Natural killer cell treated with Interleukin-12 subunit alpha and Interleukin-12 subunit beta and Interleukin-15 and Interleukin-18, amount 100 ng/mL, for 72 hours (primary cell): ENCODE results near the gene WDR59. TPM values are rescaled to one million over a fixed set of nuclear protein-coding genes. Genes with fewer than 3 reads are reported as not detected.
"Not testable (repeated sequence)": the region's sequence is repeated elsewhere in the genome, so short reads cannot be mapped to it uniquely, and the experiment has no call there.

Experiments used
- ATAC-seq, 2 donors: fragments of 150-1000 bp; cut with Tn5 transposase in 1 of 2; sonication (Bioruptor Pico), chemical (Tn5 transposase) in 1 of 2; 2 replicates each; pipeline ENCODE4 v1.10.0; 2021
- DNase-seq: peaks from one replicate; pipeline ENCODE4 v3.0.0; 2022; ENCODE audit warnings: low spot score
- H3K27ac Mint-ChIP-seq, 2 donors: 1 replicate in 1 of 2; 2 replicates in 1 of 2; pipeline ENCODE4 v1.8.0; 2022; ENCODE audit warnings: mixed read lengths in 2 of 2, mild to moderate bottlenecking in 1 of 2, moderate library complexity in 1 of 2
- H3K27me3 Mint-ChIP-seq, 2 donors: 1 replicate in 1 of 2; 2 replicates in 1 of 2; pipeline ENCODE4 v1.8.0; 2022; ENCODE audit warnings: mixed read lengths in 2 of 2
- H3K36me3 Mint-ChIP-seq: one replicate; pipeline ENCODE4 v1.8.0; 2022; ENCODE audit warnings: mixed read lengths
- H3K4me1 Mint-ChIP-seq, 2 donors: 1 replicate in 1 of 2; 2 replicates in 1 of 2; pipeline ENCODE4 v1.8.0; 2022; ENCODE audit warnings: low read depth in 2 of 2, mixed read lengths in 2 of 2, mild to moderate bottlenecking in 1 of 2
- H3K4me3 Mint-ChIP-seq: one replicate; pipeline ENCODE4 v1.8.0; 2022; ENCODE audit warnings: mixed read lengths
- H3K9me3 Mint-ChIP-seq: 2 replicates; pipeline ENCODE4 v1.8.0; 2022; ENCODE audit warnings: mixed read lengths
- total RNA-seq, 2 donors: library from RNA; stranded (reverse); gene quantifications; one replicate each; pipeline ENCODE4 v1.2.3, GENCODE V29; 2022

The WDR59 gene
- total RNA-seq, 2 donors from 2014 or later, result 81.6 to 162 TPM

DNA sequence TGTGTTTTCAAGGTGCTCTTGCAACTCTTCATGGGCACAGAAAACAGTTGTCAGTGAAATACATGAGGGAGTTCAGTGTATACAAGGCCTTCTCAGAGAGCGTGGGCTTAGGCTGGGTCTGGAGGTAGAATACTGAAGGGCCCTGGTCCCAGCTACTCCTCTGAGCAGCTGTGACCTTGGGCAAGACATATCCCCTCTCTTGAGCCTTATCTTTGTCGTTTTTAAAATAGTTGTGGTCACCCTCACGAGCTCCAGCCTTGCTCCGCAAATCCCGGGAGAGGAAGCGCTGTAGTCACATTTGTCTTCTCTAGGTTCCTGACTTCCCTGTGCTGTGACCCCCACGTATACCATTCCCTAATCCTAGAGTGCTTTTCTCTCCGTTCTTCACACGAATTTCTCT, 17.6 kb upstream of the WDR59 start:
- no peak for ATAC-seq
- H3K36me3 Mint-ChIP-seq, result peaks cover 14% of the 10 kb centered on the region
- H3K27me3 Mint-ChIP-seq, result no peaks in the 10 kb centered on the region
- no peak overlapping the region for H3K27ac Mint-ChIP-seq
- peak overlapping the region; percentile 93 for H3K4me3 Mint-ChIP-seq
- no peaks in the 10 kb centered on the region for H3K9me3 Mint-ChIP-seq
- no peak for DNase-seq
- H3K4me1 Mint-ChIP-seq, result peaks cover 52 to 54% of the 10 kb centered on the region in 2 donors

DNA sequence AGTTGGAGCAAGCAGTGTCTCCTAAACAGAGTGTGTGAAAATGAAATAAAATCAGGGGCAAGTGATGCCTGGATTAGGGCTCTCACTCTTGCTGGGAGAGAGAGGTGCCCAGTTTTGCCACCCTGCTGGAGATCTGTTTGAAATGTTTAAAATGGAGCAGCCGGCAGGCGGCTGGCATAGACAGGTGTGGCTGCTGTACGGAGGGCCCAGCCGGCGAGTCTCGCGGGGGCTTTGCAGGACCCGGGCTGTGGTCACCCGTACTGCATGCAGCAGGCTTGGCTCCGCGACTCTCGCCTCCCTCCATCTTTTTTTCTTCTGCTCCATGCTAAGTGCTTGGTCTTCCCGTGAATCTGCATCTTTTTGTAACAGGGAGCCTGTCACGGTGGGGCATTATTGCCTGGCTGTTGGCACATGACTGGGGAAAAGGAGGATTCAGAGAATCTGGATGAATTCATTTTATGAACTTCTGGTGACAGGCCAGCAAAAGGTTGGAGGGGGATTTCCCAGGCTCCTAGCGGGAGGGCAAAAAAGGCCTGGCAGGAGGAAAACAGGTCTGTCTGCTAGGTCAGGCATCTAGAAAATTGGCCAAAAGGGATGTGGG, 15.7 kb upstream of the WDR59 start:
- DNase-seq, result no peak
- no peaks in the 10 kb centered on the region for H3K27me3 Mint-ChIP-seq
- peak overlapping the region; percentile 93 for H3K4me3 Mint-ChIP-seq

DNA sequence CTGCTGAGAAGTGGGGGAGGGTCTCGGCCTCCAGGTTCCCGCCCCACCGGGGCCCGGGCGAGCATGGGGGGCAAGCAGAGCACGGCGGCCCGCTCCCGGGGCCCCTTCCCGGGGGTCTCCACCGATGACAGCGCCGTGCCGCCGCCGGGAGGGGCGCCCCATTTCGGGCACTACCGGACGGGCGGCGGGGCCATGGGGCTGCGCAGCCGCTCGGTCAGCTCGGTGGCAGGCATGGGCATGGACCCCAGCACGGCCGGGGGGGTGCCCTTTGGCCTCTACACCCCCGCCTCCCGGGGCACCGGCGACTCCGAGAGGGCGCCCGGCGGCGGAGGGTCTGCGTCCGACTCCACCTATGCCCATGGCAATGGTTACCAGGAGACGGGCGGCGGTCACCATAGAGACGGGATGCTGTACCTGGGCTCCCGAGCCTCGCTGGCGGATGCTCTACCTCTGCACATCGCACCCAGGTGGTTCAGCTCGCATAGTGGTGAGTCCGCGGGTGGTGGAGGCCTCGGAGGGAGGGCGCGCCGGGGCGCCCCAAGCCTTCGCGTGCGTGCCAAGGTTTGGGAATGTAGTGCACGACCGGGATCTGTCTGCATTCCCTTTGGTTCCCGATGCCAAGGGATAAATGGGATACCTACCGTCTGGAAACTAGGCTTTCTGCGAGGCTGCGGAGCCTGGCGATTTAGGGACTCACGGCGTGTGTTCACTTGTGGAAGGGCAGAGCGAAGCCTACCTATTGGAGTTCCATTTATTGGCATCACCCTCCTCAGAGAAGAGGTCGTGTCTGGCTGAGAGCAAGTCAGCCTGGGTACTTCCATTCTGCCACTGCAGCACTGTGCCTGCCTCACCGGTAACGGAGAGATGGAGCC, 14.9 kb upstream of the WDR59 start:
- ATAC-seq, result peak in 1 of 2 donors; percentile 21
- Mint-ChIP-seq H3K27ac (peak overlapping the region; percentile 59 to 71), H3K36me3 (peaks cover 14% of the 10 kb centered on the region)

More for the DNA sequence above, 15.7 kb upstream of the WDR59 start:
- Mint-ChIP-seq H3K4me1 (peaks cover 49 to 52% of the 10 kb centered on the region in 2 donors), H3K27ac (peak overlapping the region; percentile 59 to 71), H3K9me3 (no peaks in the 10 kb centered on the region), H3K36me3 (peaks cover 14% of the 10 kb centered on the region)
- ATAC-seq, result no peak

DNA sequence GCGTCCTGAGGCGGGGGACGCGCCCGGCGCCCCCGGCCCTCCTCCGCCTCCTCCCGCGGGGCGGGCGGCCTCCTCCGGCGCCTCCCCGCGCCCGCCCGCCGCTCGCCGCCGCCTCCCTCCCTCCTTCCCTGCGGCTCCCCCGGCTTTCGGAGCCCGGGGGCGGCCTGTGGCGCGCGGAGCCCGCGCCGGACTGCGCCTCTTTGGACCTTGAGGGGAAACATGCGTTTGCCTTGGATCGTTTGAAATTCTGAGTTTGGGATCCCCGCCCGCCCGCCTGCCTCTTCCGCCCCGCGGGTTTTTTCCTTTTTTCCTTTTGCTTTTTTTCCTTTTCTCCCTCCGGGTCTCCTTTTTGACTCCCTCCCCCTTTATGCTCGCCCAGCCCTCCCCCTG, 14.3 kb upstream of the WDR59 start:
- ATAC-seq (peak; percentile 57 to 70), DNase-seq (no peak)
- no peak overlapping the region for H3K27ac Mint-ChIP-seq
- peaks cover 0 to 2% of the 10 kb centered on the region in 2 donors for H3K27me3 Mint-ChIP-seq
- H3K36me3 Mint-ChIP-seq, result peaks cover 14% of the 10 kb centered on the region
- H3K4me3 Mint-ChIP-seq, result peak overlapping the region; percentile 75
- H3K4me1 Mint-ChIP-seq, result peaks cover 48 to 49% of the 10 kb centered on the region in 2 donors
- H3K9me3 Mint-ChIP-seq, result no peaks in the 10 kb centered on the region

More for the DNA sequence above, 14.9 kb upstream of the WDR59 start:
- Mint-ChIP-seq H3K4me3 (peak overlapping the region; percentile 93), H3K27me3 (no peaks in the 10 kb centered on the region), H3K4me1 (peaks cover 49 to 52% of the 10 kb centered on the region in 2 donors), H3K9me3 (no peaks in the 10 kb centered on the region)
- DNase-seq, result no peak

DNA sequence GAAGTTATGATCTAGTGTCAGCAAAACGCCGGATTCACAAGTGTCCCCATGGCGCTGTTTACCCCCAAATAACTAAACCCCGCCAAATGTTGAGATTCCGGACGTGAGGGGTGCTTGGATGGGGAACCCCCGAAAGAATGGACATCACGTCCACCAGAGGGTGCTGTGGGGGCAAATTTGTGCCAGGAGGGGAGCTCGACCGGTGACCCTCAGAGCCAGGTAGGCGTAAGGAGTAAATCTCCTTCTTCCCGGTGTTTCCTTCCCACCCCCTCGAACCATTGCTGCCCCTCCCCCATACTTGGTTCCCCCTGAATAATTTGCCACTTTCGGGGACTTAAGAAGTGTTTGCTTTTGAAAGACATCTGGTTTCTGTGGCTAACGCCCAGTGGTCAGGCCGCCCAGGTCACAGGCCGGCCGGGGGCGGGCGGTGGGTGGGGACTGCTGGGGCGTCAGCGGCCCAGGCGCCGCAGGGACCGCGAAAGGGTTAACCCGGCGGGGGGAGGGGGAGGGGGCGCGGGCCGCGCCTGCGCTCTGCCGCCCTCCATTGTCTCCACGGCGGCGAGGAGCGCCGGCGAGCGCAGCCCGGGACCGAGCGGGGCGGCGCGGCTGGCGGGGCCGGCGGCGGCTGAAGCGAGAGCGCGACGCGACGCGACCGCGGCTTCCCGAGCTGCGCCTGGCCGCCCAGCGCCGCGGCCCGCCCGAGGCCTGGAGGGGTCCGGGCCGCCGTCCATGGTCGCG, 13.7 kb upstream of the WDR59 start, which contains the start of gene ZNRF1:
ZNRF1 (plus strand) TSS at position 544 of the 738 bp plus-strand sequence. CDS start 648 bp downstream, outside the sequence.
- Mint-ChIP-seq H3K27me3 (peaks cover 3 to 7% of the 10 kb centered on the region in 2 donors), H3K36me3 (peaks cover 13% of the 10 kb centered on the region), H3K4me1 (peaks cover 44 to 45% of the 10 kb centered on the region in 2 donors), H3K4me3 (peak within 1 kb of the TSS; percentile 93), H3K9me3 (no peaks in the 10 kb centered on the region), H3K27ac (peak within 1 kb of the TSS; percentile 77 to 86)
- DNase-seq (peak; percentile 93), ATAC-seq (peak; percentile 91 to 94)

DNA sequence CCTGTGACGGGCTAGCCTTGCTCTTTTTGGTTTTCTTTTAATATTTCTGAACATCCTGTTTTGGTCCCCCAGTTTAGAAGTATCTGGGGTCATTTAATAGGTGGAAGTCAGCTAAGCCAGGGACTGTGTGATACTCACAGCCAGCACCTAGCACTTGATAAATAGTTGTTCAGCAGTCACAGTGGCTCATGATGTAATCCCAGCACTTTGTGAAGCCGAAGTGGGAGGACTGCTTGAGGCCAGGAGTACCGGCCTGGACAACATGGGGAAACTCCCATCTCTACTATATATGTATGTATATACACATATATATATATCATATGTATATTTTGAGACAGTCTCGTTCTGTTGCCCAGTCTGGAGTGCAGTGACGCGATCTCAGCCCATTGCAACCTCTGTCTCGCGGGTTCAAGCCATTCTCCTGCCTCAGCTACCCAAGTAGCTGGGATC, 12.1 kb upstream of the WDR59 start:
- no peak for DNase-seq
- Mint-ChIP-seq H3K4me1 (peaks cover 28 to 30% of the 10 kb centered on the region in 2 donors), H3K36me3 (peaks cover 4% of the 10 kb centered on the region), H3K9me3 (no peaks in the 10 kb centered on the region), H3K27ac (no peak overlapping the region), H3K4me3 (no peak overlapping the region), H3K27me3 (peaks cover 3 to 8% of the 10 kb centered on the region in 2 donors)
- ATAC-seq, result no peak

DNA sequence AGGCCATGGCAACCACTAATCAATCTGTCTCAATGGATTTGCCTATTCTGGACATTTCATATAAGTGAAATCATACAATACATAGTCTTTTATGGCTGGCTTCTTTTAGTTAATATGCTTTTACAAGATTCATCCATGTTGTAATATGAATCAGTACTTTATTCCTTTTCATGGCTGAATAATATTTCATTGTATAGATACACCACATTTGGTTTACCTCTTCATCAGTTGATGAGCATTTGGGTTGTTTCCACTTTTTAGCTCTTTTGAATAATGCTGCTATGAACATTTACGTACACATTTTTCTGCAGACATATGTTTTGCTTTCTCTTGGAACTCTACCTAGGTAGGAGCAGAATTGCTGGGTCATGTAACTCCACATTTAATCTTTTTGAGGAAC, 11.1 kb upstream of the WDR59 start:
- ATAC-seq, result no peak
- no peak overlapping the region for H3K4me3 Mint-ChIP-seq
- peaks cover 17 to 21% of the 10 kb centered on the region in 2 donors for H3K4me1 Mint-ChIP-seq
- no peak overlapping the region for H3K27ac Mint-ChIP-seq
- peaks cover 3 to 8% of the 10 kb centered on the region in 2 donors for H3K27me3 Mint-ChIP-seq
- H3K9me3 Mint-ChIP-seq, result no peaks in the 10 kb centered on the region
- DNase-seq, result no peak
- peaks cover 4% of the 10 kb centered on the region for H3K36me3 Mint-ChIP-seq

DNA sequence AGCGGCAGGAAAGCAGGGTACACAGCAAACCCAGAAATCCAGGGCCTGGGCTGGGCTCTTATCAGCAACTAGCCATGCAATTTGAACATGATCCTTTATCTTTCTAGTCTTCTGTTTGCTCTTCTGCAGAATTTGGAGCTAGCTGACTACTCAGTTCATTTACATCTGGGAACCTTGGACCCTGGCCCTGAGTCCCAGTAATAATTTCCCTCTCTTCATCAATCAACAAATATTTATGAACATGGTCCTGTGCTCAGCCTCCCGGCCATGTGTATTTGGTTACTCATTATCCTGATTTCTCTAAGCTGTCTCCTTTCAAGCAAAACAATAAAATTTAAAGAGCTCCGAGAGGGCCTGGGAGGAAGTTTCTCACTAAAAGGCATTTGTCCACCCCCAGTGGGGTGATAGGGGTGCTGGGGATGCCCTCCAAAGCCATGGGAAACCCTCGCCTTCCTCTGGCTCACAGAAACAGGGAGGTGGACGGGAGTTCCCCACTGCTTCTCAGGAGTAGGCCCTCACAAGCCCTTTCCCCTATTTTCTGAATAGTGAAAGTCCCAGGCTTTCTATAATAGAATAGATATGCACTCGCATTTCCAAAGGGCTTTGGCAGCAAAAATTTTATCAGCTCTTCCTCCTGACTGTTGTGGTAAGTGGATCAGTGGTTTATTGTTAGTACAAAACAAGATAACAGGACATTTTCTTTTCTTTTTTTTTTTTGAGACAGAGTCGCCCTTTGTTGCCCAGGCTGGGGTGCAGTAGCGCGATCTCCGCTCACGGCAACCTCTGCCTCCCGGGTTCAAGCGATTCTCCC, 6.9 kb upstream of the WDR59 start:
- Mint-ChIP-seq H3K27ac (peak overlapping the region in 1 of 2 donors; percentile 47), H3K9me3 (no peaks in the 10 kb centered on the region), H3K27me3 (peaks cover 3 to 8% of the 10 kb centered on the region in 2 donors), H3K4me1 (peaks cover 0 to under 1% of the 10 kb centered on the region in 2 donors), H3K4me3 (no peak overlapping the region), H3K36me3 (no peaks in the 10 kb centered on the region)
- no peak for ATAC-seq
- no peak for DNase-seq

DNA sequence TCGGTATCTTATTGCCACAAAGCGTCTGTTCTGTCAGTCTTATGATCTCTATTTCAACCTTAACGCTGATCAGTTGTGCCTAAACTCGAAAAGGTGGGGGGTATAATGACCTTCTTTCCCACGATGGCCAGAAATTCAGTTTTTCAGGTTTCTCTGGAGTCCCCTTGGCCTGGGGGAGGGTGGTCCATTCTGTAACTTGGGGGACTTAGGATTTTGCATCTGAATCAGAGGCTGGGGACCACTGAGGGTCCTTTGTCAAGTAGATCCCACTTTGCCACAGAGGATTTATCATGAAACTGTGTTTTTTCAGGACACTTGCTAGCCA, 6.3 kb upstream of the WDR59 start:
- no peak overlapping the region for H3K4me3 Mint-ChIP-seq
- peaks cover 3 to 8% of the 10 kb centered on the region in 2 donors for H3K27me3 Mint-ChIP-seq
- DNase-seq, result no peak
- no peak for ATAC-seq
- no peak overlapping the region for H3K27ac Mint-ChIP-seq
- no peaks in the 10 kb centered on the region for H3K36me3 Mint-ChIP-seq
- H3K4me1 Mint-ChIP-seq, result no peaks in the 10 kb centered on the region
- no peaks in the 10 kb centered on the region for H3K9me3 Mint-ChIP-seq

DNA sequence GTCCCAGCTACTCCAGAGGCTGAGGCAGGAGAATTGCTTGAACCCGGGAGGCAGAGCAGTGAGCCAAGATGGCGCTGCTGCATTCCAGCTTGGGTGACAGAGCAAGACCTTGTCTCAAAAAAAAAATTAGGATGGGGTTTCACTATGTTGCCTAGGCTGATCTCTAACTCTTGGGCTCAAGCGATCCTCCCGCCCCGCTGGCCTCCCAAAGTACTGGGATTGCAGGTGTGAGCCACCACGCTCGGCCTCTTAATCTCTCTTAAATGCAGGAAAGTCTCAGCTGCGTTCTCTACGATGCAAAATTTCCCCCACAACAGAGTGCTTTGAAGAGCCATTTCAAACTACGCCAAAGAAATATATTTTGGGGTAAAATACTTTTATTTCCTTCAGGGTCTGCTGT, 5.9 kb upstream of the WDR59 start:
- Mint-ChIP-seq H3K4me1 (no peaks in the 10 kb centered on the region), H3K9me3 (no peaks in the 10 kb centered on the region), H3K27ac (no peak overlapping the region), H3K36me3 (no peaks in the 10 kb centered on the region), H3K27me3 (peaks cover 3 to 8% of the 10 kb centered on the region in 2 donors), H3K4me3 (no peak overlapping the region)
- ATAC-seq, result no peak
- DNase-seq, result no peak

DNA sequence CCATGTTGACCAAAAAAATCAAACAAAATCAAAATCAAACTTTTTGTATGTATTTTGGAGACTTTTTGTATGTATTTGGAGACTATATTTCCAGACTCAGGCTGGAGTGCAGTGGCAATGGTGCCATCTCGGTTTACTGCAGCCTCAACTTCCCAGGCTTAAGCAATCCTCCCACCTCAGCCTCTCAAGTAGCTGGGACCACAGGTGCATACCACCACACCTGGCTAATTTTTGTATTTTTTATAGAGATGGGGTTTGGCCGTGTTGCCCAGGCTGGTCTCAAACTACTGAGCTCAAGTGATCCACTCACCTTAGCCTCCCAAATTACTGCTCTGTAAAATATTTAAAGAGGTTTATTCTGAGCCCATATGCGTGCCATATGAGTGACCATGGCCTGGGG, 4.9 kb upstream of the WDR59 start:
- not testable (repeated sequence) for ATAC-seq, H3K9me3 Mint-ChIP-seq, H3K27ac Mint-ChIP-seq, H3K27me3 Mint-ChIP-seq, H3K4me3 Mint-ChIP-seq, DNase-seq, H3K36me3 Mint-ChIP-seq, H3K4me1 Mint-ChIP-seq

DNA sequence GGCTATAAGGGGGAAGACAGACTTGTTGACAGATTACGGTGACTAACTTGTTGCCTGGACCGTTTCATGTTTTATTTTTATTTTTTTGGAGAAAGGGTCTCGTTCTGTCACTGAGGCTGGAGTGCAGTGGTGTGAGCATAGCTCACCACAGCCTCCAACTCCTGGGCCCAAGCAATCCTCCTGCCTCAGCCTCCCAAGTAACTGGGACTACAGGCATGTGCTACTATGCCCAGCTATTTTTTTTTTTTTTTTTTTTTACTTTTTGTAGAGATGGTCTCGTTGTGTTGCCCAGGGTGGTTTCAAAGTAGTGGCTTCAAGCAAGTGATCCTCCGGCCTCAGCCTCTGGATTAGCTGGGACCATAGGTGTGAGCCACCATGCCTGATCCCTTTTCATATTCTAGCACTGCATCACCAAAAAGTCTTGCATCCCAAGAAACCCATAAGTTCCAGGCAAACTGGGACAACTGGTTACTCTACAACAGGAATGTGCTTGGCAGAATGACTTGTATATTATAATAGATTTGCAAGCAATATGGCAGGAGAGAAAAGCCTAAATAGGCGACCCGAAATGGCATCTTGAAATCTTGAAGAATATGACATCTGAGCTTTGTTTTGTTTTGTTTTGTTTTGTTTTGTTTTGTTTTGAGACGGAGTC, 2.2 kb upstream of the WDR59 start:
- Mint-ChIP-seq H3K4me3 (no peak overlapping the region), H3K27me3 (no peaks in the 10 kb centered on the region), H3K9me3 (no peaks in the 10 kb centered on the region), H3K36me3 (no peaks in the 10 kb centered on the region), H3K4me1 (peaks cover 3 to 11% of the 10 kb centered on the region in 2 donors), H3K27ac (no peak overlapping the region)
- DNase-seq (no peak), ATAC-seq (no peak)

DNA sequence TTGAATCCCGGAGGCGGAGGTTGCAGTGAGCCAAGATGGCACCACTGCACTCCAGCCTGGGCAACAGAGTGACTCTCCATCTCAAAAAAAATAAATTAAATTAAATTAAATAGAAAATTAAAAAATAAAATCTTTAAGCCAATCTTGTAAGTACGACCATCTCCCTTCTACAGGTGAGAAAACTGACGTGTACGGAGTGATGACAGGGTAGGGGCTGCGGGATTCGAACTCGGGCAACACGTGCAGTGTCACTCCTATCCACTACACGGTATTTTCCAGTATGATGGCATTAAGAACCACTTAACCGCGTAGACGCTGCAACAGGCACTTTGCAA, 762 bp downstream of the WDR59 start:
- no peak for ATAC-seq
- H3K36me3 Mint-ChIP-seq, result no peaks in the 10 kb centered on the region
- H3K27me3 Mint-ChIP-seq, result no peaks in the 10 kb centered on the region
- no peaks in the 10 kb centered on the region for H3K9me3 Mint-ChIP-seq
- no peak for DNase-seq
- H3K4me3 Mint-ChIP-seq, result peak overlapping the region; percentile 92
- H3K27ac Mint-ChIP-seq, result peak overlapping the region; percentile 60 to 76
- peaks cover 3 to 11% of the 10 kb centered on the region in 2 donors for H3K4me1 Mint-ChIP-seq
